KBM-7 (cell line): ENCODE measurements around the gene TIE1.
A peak's percentile ranks its signal among the peaks of the same experiment; 100 is the strongest.

Experiments used
- DNase-seq: peaks from one replicate; pipeline ENCODE4 v3.0.0-alpha.2; 2015
- in situ Hi-C: fragments of 300-500 bp; cut with MboI; formaldehyde crosslinking; loops from 2 replicates; pipeline ENCODE4 v1.14.3; 2020; ENCODE audit warnings: low sequenced_read_pairs, low pct_unique_long_range_greater_than_20kb, mixed read lengths

The TIE1 gene

GRCh38 chr1:43272576-43273571 is 27.9 kb upstream of the TIE1 start:
- in situ Hi-C loops, result no loop called here
- no peak for DNase-seq

DNA sequence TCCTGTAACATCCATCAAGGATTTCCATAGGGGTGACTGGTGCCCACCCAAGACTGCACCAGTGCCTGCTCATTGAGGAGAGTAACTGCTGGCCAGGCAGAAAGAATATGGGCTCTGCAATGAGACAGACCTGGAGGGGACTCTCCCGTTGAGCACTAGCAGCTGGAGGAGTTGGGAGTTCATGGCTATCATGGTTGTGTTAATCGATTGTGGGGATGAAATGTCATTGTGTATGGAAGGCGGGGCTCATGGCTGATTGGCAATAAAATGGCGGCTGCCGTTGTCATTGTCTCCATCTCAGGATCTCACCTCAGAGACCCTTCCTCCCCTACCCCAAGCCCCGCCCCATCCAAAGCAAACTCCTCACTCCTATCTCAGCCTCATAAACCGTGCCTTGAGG is 27.1 kb upstream of the TIE1 start:
- in situ Hi-C loops, result no loop called here
- DNase-seq, result no peak

GRCh38 chr1:43274125-43274803 is 26.5 kb upstream of the TIE1 start:
- in situ Hi-C loops, result no loop called here

DNA sequence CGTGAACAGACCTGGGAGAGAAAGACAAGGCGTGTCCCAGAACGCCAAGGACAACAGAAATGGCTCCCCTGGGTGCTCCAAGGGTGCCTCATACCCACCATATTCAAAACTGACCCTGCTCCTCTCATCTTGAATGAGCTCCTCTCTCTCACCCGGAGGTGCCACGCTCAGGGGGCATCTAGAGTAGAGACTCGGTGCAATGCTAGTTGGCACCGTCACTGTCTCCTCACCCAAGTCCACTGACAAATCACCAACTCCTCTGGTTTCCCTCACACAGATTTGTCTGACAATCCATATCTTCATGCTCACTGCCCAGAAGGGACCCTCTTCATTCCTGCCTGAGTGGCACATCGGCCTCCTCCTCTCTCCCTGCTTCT is 26.0 kb upstream of the TIE1 start:
- no peak for DNase-seq
- in situ Hi-C loops, result no loop called here

More at GRCh38 chr1:43274125-43274803, 26.5 kb upstream of the TIE1 start:
- DNase-seq, result peak; percentile 70

DNA sequence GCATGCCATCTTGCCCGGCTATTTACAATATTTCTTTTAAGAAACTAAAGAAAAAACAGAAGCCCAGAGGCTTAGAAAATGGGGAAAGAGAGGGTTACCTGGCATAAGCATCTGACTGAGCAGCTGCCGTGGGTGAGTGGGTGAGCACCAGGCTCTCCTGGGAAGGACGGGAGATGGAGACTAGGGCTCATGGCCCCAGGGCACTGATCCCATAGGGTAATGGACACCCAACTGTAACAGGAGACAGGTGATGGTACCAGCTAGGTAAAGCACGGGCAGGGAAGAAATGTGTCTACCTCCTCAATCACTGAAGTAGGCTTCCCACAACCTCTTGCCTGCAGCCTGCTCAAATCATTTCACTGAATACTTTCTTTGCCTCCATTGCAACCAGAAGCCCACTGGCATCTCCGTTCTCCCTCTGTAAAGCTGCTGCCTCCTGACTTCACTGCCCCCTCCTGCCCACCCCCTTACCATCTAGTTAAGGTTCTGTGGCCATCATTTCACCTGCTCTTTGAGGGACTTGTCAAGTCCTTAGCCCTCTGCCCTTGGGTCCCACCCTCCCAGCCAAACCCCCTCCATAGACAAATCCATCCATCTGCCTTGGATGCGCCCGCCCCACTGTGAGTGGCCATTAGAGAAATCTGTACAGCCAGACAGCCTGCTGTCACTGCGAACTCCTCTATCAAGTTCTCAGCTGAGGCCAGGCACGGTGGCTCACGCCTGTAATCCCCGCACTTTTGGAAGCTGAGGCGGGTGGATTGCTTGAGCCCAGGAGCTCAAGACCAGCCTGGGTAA is 24.8 kb upstream of the TIE1 start:
- no peak for DNase-seq
- in situ Hi-C loops, result no loop called here

DNA sequence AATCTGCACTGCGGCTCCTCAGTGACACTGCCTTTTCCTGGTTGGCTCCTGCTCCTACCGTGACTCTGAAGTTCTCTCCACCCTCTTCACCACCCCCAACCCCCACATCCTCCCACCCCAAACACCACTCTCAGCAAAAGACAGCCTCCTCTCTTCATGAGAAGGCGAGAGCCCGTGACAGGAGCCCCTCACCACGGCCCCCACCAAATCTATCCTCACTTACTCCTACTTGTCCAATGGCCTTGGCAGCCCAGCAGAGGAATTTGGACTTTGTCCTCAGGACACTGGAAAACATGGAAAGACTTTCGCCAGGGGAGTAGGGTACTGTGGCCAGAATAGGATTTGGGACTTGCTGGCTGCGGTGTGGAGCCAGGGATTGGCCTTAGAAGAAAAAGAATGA is 24.1 kb upstream of the TIE1 start:
- in situ Hi-C loops, result no loop called here

DNA sequence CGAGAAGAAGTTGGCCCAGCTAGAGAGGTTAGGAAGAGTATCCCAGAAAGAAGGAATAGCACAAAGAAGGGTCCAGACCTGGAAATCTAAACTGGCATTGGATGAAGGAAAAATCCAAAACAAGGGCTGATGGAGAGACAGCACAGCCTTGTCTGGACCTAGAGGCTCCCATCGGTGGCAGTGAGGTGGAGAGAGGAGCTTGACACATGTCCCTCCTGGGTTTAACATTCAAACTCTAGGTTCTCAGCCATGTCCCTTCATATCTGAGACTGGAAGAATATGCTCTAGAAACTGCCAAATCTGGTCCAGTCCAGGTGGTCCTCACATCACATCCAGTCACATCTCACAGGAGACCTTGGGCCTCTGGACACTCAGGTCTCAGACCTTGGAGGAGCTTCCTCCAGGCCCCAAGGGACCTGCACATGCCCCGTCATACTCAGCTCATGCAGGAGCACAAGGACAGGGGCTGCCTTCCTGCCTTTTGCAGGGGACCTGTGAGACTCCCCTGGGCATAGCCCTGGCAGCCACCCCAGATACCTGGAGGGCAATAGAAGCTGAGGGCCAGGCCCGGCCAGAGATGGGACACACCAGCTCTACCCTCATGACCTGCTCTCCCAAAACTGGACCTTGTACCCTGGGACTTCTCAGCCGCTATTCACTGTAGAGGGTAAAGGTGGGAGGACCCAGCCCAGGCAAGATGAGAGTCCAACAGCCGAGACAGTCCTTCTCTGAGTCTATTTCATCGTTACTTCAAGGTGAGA is 23.5 kb upstream of the TIE1 start:
- no peak for DNase-seq

More for the DNA sequence above, 24.1 kb upstream of the TIE1 start:
- no peak for DNase-seq

DNA sequence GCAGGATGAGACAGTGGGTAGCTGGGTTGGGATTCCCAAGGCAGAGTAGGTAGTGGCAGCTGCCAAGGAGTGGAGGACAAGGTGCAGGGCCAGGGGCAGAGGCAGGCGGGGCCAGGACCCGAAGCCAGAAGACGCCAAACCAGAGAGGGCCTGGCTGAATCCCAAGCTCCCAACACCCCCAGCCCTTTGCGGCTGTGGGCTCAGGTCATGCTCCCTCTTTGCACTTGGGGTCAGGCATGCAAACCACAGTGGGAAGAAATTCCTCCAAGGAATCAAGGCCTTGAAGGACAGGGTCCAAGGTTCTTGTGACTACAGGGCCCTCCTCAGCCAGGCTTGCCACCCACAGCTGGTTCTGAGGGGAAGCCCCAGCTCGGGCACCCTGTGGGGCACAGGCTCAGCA is 21.6 kb upstream of the TIE1 start:
- in situ Hi-C loops, result no loop called here
- no peak for DNase-seq

More for the DNA sequence above, 23.5 kb upstream of the TIE1 start:
- in situ Hi-C loops, result no loop called here

- in situ Hi-C loops, result no loop called here
- no peak for DNase-seq
Measured at GRCh38 chr1:43279666-43280065, 21.1 kb upstream of the TIE1 start.

DNA sequence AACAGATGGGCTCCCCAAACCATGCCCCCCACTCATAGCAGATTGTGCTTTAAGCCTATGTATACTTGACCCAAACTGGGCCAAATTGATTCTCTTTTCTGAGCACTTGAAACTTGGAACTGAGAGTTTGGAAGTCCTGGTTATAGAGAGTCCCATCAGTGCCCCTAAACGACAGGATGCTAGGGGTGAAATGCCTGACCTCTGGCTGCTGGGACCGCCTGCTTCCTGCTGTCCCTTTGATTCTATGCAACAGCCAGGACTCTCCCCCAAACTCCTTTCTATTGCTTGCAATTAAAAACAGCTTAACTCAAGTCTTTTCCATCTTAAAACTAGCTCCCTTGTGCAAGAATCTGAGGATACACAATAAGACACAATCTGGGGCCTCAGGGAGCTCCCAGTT is 20.1 kb upstream of the TIE1 start:
- in situ Hi-C loops, result no loop called here
- DNase-seq, result no peak

DNA sequence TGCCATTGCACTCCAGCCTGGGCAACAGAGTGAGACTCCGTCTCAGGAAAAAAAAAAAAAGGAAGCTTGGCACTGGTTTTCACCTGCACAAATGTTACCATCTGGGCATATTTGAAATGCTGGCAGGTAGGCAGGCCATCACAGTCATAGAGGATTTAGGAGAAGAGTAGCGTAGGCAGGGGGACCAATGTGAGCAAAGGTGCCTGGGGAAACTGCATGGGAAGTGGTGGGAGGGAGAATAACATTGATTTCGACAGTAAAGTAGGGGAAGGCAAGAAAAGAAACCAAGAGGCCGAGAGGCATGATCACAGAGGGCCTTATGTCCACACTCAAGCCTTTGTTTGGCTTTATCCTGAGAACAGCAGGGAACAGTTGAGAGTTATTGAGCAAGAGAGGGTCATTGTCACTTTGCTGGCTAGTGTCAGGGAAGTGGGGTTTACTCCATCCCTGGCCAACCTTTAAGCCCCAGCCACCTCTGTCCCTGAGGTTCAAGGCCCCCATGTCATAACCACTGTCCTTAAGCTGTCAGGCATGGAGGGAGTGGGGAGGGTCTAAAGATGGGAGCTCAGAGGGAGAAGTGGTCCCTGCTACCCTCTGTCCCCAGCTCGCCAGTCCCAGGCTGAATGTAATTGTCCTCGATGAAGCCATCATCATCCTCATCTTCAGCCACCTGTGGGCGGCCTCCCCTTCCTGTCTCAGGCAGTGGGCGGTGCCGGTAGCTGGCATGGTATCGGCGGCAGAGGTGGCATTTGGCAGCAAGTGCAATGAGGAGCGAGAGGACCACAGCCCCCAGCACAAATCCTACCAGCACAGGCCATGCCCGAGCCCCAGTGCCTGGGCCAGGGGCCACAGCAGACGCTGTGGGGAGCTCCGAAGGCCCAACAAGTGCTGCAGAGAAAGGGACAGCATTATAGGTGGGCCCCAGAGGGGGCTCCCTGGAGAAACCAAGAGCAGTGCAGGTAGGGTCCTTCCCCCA is 18.3 kb upstream of the TIE1 start:
- in situ Hi-C loops, result no loop called here

GRCh38 chr1:43284065-43284464 is 16.7 kb upstream of the TIE1 start:
- no peak for DNase-seq
- in situ Hi-C loops, result no loop called here

More for the DNA sequence above, 18.3 kb upstream of the TIE1 start:
- no peak for DNase-seq

- in situ Hi-C loops, result no loop called here
- no peak for DNase-seq
Measured at GRCh38 chr1:43284546-43285110, 16.2 kb upstream of the TIE1 start.

DNA sequence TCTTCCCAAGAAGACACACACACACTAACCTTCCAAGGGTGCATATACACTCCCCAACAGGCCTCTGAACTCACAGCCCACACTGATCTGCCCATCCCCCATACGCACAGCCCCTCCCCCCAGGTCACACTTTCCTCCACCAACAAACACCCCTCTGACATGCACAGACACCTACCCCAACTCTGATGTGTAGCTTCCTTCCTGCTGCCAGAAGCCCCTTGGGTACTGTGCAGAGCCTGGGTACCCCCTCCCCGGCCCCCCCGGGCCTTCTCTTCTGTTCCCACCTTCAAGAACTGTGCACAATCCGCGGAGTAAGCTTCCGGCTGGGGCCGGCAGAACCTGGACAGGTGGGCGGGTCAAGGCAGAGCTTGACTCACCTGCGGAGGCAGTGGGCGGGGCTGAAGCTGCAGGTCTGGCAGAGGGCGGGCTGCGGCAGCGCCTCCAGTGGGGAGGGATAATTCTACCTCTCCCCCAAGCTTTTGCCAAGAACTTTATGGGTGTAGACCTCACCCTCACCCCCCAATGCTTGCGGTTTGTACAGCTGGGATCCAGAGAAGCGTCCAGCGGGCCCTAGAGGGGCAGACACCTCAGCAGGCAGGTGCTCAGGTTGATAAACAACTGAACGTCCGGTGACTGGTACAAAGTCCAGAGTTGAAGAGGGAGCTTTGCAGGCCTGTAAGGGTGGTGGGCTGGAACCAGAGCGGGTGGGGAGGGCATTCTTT is 15.4 kb upstream of the TIE1 start, which contains the start of gene C1orf210:
C1orf210 (minus strand) TSS at position 313 of the 722 bp plus-strand sequence. CDS start 2,311 bp downstream, outside the sequence.
- DNase-seq, result no peak
- in situ Hi-C loops, result no loop called here

- DNase-seq, result no peak
- in situ Hi-C loops, result no loop called here
Measured at GRCh38 chr1:43286115-43286514, 14.7 kb upstream of the TIE1 start.

DNA sequence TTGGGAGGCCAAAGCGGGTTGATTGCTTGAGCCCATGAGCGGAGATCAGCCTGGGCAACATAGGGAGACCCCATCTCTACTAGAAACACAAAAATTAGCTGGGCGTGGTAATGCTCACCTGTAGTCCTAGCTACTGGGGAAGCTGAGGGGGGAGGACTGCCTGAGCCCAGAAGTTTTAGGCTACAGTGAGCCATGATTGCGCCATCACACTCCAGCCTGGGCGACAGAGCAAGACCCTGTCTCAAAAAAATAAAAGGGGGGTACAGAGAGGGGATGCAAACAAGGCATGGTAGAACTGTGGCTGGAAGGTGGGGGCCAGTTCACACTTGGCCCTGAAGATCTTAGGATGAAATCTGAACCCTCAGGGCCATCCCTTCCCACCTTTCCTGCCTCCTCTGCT is 14.2 kb upstream of the TIE1 start:
- no peak for DNase-seq
- in situ Hi-C loops, result no loop called here
